Right lobe of liver (tissue), 6 donors: ENCODE data around the gene TFB2M. TPM values are rescaled to one million over a fixed set of nuclear protein-coding genes. Genes with fewer than 3 reads are reported as not detected.

Experiments
- ATAC-seq, 4 donors: fragments of 200-7000 bp; cut with Tn5 transposase; one replicate each; pipeline ENCODE4 v1.9.1; 2020; ENCODE audit warnings: mild to moderate bottlenecking in 4 of 4, moderate library complexity in 4 of 4
- DNase-seq, 3 donors: peaks; one replicate each; pipeline ENCODE4 v3.0.0-alpha.2; 2020
- H3K27ac ChIP-seq, 3 donors: fragments of 200-600 bp; one replicate each; pipeline ENCODE4 v1.8.0; 2022
- H3K27me3 ChIP-seq, 2 donors: fragments of 200-600 bp; one replicate each; pipeline ENCODE4 v1.8.0; 2022
- H3K36me3 ChIP-seq, 4 donors: fragments of 200-600 bp; sonication (generic) in 1 of 4; one replicate each; pipeline versions ENCODE4 v1.5.1 to v1.8.0; 2017 to 2022; ENCODE audit warnings: control low read depth in 1 of 4
- H3K4me1 ChIP-seq, 4 donors: fragments of 200-600 bp; sonication (generic) in 1 of 4; one replicate each; pipeline versions ENCODE4 v1.5.1 to v1.8.0; 2017 to 2022; ENCODE audit warnings: control low read depth in 1 of 4
- H3K4me3 ChIP-seq, 3 donors: fragments of 200-600 bp; one replicate each; pipeline ENCODE4 v1.8.0; 2022
- H3K9me3 ChIP-seq, 4 donors: fragments of 200-600 bp; sonication (generic) in 1 of 4; one replicate each; pipeline versions ENCODE4 v1.5.1 to v1.8.0; 2017 to 2022; ENCODE audit warnings: control low read depth in 1 of 4
- POLR2A ChIP-seq: fragments of 450-650 bp; IDR thresholded peaks from one replicate; pipeline ENCODE4 v1.6.1; 2017; ENCODE audit warnings: antibody characterized with exemption, mild to moderate bottlenecking
- WGBS: methylation state at CpG from one replicate; pipeline ENCODE4 v1.1.6; 2018; ENCODE audit warnings: low coverage, low lambda C conversion rate; ENCODE audit not compliant: insufficient coverage; ENCODE audit errors: missing lambda C conversion rate; 5-methylcytosine and 5-hydroxymethylcytosine counted together
- intact Hi-C, 2 donors: fragments of 100-400 bp; cut with DNase I; formaldehyde crosslinking; loops; one replicate each; pipeline versions ENCODE4 v1.11.2 to v1.14.1; 2022
- total RNA-seq, 6 experiments: library from RNA; depleted of rRNA in 2 of 6; stranded (reverse); fragments of >200 nt in 2 of 6; fragmentation: NEBNext Ultra II Directional in 3 of 6; extraction: Animal tissue kit (Norgen Biotek cat#: 25700) in 3 of 6; gene quantifications; one replicate each; pipeline versions ENCODE4 v1.1.0 to v1.2.4, GENCODE V29; 2016 to 2023
- TF ChIP-seq, protein P1 (sequence below), 4 donors: fragments of 200-600 bp in 3 of 4; fragments of 450-650 bp in 1 of 4; IDR thresholded peaks; one replicate each; pipeline versions ENCODE4 v1.5.1 to v1.8.0; 2016 to 2022; ENCODE audit warnings: antibody characterized with exemption in 4 of 4, mild to moderate bottlenecking in 2 of 4
- donor health status: DM: no; HTN: yes; CAD: no.
- donor health status: DM: no; HTN: no; CAD: no.
- donor health status: DM: no; HTN: no; CAD: no.
- donor health status: DM: no; HTN: yes; CAD: no.
- donor health status: DM: no; HTN: yes; CAD: no.

Gene TFB2M
- total RNA-seq, 6 experiments from 2014 or later, result 13.1 to 24.8 (median 19.6) TPM

DNA sequence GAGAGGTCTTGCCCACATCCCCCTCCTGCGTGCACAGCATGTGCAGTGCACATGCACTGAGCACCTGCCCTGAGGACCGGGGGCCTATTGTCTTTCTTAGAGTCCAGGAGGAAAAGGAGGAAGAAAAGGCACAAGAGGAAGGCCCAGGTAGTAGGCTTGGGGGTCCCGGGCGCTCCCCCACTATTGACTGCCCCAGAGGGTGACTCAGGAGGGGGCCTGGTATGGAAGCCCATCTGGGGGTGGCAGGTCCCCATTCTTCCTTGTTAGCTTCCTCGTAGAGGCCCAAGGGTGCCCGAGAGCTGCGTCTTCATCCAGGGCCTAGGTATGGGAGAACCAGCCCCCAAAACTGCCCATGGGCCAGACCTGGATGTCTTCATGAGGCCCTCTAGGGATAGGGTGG, 54.9 kb downstream of the TFB2M start:
- Histone ChIP-seq H3K27ac (no peak overlapping the region), H3K4me1 (no peaks in the 10 kb centered on the region), H3K9me3 (peaks cover 0 to 4% (median 0%) of the 10 kb centered on the region in 4 donors), H3K27me3 (no peaks in the 10 kb centered on the region), H3K36me3 (no peaks in the 10 kb centered on the region), H3K4me3 (no peak overlapping the region)
- ATAC-seq, result no peak
- no peak for TF ChIP-seq POLR2A
- TF ChIP-seq, protein P1, sequence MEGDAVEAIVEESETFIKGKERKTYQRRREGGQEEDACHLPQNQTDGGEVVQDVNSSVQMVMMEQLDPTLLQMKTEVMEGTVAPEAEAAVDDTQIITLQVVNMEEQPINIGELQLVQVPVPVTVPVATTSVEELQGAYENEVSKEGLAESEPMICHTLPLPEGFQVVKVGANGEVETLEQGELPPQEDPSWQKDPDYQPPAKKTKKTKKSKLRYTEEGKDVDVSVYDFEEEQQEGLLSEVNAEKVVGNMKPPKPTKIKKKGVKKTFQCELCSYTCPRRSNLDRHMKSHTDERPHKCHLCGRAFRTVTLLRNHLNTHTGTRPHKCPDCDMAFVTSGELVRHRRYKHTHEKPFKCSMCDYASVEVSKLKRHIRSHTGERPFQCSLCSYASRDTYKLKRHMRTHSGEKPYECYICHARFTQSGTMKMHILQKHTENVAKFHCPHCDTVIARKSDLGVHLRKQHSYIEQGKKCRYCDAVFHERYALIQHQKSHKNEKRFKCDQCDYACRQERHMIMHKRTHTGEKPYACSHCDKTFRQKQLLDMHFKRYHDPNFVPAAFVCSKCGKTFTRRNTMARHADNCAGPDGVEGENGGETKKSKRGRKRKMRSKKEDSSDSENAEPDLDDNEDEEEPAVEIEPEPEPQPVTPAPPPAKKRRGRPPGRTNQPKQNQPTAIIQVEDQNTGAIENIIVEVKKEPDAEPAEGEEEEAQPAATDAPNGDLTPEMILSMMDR (IDR thresholded peaks at IDR 0.05), result no peak
- intact Hi-C loops, result no loop called here
- WGBS, result 83% methylated on average over 2 of the region's 7 CpGs
- DNase-seq, result no peak

DNA sequence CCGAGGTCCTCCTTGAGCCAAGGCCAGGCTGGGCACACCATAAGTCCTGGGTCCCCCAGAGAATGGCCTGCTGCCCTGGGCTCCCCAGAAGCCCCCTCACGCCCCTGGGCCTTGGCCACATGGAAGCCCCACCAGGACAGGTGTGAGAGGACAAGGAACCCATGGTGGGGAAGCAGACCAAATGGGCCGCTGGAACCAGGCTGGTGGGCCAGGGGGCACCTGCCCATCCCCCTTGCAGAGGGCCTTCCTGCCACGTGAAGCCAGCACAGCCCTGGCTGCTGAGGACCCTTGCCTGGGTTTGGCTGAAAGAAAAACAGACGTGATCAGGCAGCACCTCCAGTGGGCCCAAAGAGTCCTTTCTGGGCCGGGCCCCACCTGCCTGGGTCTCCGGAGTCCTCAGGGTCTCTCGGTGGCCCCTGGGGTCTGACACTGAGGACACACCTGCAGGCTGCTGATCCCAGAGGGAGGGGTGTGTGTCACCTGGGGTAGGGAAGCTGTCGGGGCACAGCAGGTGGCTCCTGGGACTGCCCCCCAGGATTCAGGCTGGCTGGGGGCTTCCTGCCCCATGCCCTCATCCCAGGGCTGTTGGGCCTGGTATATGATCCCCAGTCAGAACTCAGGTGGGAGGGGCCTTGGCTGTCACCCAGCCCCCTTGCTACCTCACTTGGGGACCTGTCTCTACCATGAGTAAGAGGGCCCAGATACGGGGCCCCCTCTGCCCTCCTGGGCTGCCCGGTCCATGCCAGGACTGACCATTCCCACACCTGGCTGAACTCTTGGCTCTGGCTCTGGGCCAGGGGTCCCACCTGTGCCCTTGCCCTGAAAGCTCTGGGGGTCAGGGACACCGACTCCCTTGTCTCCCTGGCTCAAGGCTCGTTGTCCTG, 55.7 kb downstream of the TFB2M start:
- intact Hi-C loops, result no loop called here
- no peaks in the 10 kb centered on the region for H3K36me3 ChIP-seq
- H3K4me3 ChIP-seq, result no peak overlapping the region
- ATAC-seq, result no peak
- peaks cover 0 to 4% (median 0%) of the 10 kb centered on the region in 4 donors for H3K9me3 ChIP-seq
- 80% methylated on average over 2 of the region's 13 CpGs for WGBS
- H3K4me1 ChIP-seq, result no peaks in the 10 kb centered on the region
- no peak for DNase-seq
- TF ChIP-seq, protein P1 (IDR thresholded peaks at IDR 0.05), result no peak
- no peak for TF ChIP-seq POLR2A
- no peak overlapping the region for H3K27ac ChIP-seq
- no peaks in the 10 kb centered on the region for H3K27me3 ChIP-seq

DNA sequence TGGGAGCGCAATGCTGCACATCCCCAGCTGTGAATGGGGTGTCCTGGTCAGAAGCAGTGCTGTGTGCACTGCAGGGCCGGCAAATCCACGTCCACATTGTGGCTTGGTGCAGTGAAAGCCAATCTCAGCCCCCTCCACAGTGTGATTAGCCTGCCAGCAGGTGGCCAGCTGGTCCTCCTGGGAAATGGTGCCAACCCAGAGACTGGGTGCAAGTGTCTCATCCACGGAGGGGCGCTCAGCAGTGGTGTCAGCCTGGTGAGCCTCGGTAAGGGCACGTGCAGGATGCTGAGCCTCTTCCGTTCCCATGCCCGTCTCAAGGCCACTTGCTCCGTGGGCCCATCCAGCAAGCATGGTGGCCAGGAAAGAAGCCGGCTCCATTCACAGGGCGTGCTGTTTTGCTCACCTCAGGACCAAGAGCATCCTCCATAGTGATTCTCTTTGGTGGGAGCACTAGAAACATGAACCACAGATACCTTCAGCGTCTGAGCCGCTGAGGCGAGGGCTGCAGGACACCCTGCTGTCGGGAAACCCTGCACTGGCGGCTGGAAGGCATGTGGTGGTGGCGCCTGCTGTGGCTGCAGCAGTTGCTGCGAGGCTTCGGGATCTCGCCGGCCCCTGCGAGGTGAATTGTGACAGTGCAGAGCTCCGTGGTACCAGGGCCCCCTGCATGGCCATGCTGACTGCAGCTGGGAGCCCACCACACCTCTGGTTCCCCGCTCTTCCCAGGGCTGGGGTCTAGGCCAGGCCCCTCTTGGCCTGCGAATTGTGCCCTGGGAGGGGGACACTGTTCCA, 57.0 kb downstream of the TFB2M start:
- DNase-seq, result no peak
- intact Hi-C loops, result loop anchor here in 1 of 2 donors (10.0 kb wide), 1 partner anchor 186 kb away; no protein-coding TSS in a partner anchor
- ATAC-seq, result no peak

More for the DNA sequence above, 57.0 kb downstream of the TFB2M start:
- Histone ChIP-seq H3K27me3 (no peaks in the 10 kb centered on the region), H3K4me1 (no peaks in the 10 kb centered on the region), H3K9me3 (no peaks in the 10 kb centered on the region), H3K27ac (no peak overlapping the region), H3K36me3 (no peaks in the 10 kb centered on the region), H3K4me3 (no peak overlapping the region)
- TF ChIP-seq POLR2A, result no peak
- TF ChIP-seq, protein P1 (IDR thresholded peaks at IDR 0.05), result no peak
- 100% methylated on average over 2 of the region's 26 CpGs for WGBS
